ENCODE measurements around the gene LILRB4.
"Not testable (repeated sequence)": the region's sequence is repeated elsewhere in the genome, so short reads cannot be mapped to it uniquely, and the experiment has no call there.

Gene LILRB4

GRCh38 chr19:54650108-54650655 lies 12.6 kb upstream of the LILRB4 start:
- DNase-seq = no peak

GRCh38 chr19:54653181-54653809 lies 9.5 kb upstream of the LILRB4 start:
- DNase-seq = no peak

- DNase-seq = no peak
Observed at GRCh38 chr19:54654447-54655321, 8.1 kb upstream of the LILRB4 start.

GRCh38 chr19:54659300-54659699 lies 3.5 kb upstream of the LILRB4 start:
- no peak for DNase-seq

GRCh38 chr19:54660306-54660705 lies 2.5 kb upstream of the LILRB4 start:
- DNase-seq = no peak

- no peak for DNase-seq
Observed at GRCh38 chr19:54660964-54661363, 1.8 kb upstream of the LILRB4 start.

- no peak for DNase-seq
Observed at GRCh38 chr19:54661846-54662481, 821 bp upstream of the LILRB4 start.

GRCh38 chr19:54665530-54665929 lies 2.7 kb downstream of the LILRB4 start:
- DNase-seq = no peak

GRCh38 chr19:54667217-54667616 lies 4.4 kb downstream of the LILRB4 start:
- no peak for DNase-seq

GRCh38 chr19:54668353-54668752 lies 5.6 kb downstream of the LILRB4 start:
- no peak for DNase-seq

- DNase-seq = no peak
Observed at GRCh38 chr19:54670576-54671357, 8.0 kb downstream of the LILRB4 start.

GRCh38 chr19:54673222-54673621 lies 10.4 kb downstream of the LILRB4 start:
- DNase-seq = no peak

- DNase-seq = no peak
Observed at GRCh38 chr19:54674021-54674617, 11.3 kb downstream of the LILRB4 start.

GRCh38 chr19:54676210-54676834 lies 13.5 kb downstream of the LILRB4 start:
- not testable (repeated sequence) for DNase-seq

GRCh38 chr19:54677217-54677616 lies 14.4 kb downstream of the LILRB4 start:
- no peak for DNase-seq

GRCh38 chr19:54681596-54681995 lies 18.8 kb downstream of the LILRB4 start:
- DNase-seq = not testable (repeated sequence)

- no peak for DNase-seq
Observed at GRCh38 chr19:54682306-54682856, 19.6 kb downstream of the LILRB4 start.

- DNase-seq = peak; percentile 33
Observed at GRCh38 chr19:54684527-54684926, 21.7 kb downstream of the LILRB4 start.

GRCh38 chr19:54691582-54692297 lies 29.0 kb downstream of the LILRB4 start:
- DNase-seq = no peak

GRCh38 chr19:54692298-54692615 lies 29.5 kb downstream of the LILRB4 start:
- no peak for DNase-seq

GRCh38 chr19:54694648-54695047 lies 31.9 kb downstream of the LILRB4 start:
- no peak for DNase-seq

Measured in left hindlimb (tissue), 1 donor.